Measurements from ENCODE around the gene CLBA1. TPM values are rescaled to one million over a fixed set of nuclear protein-coding genes. Genes with fewer than 3 reads are reported as not detected.
A peak's percentile ranks its signal among the peaks of the same experiment; 100 is the strongest.

The CLBA1 gene
- total and polyA plus RNA-seq, 2 donors from 2014 or later = 13.2 to 22.6 TPM

GRCh38 chr14:104966981-104967385, 18.6 kb upstream of the CLBA1 start:
- no peak overlapping the region for H3K9ac ChIP-seq (ENCODE audit: low read length in 3 of 3)
- peak in 1 of 5 donors; percentile 57 for DNase-seq
- H3K4me1 ChIP-seq (ENCODE audit: control insufficient read depth in 2 of 3, insufficient read depth in 2 of 3, low read depth in 1 of 3, low read length in 3 of 3) = peaks cover 0 to 17% (median 0%) of the 10 kb centered on the region in 3 donors

GRCh38 chr14:104967386-104968152, 18.0 kb upstream of the CLBA1 start:
- H3K4me1 ChIP-seq (ENCODE audit: control insufficient read depth in 2 of 3, insufficient read depth in 2 of 3, low read depth in 1 of 3, low read length in 3 of 3) = peaks cover 0 to 21% (median 0%) of the 10 kb centered on the region in 3 donors
- DNase-seq (peak; percentile 49 to 94 (median 65)), FAIRE-seq (no peak)
- peak overlapping the region in 1 of 3 donors; percentile 25 for H3K4me3 ChIP-seq (ENCODE audit: low read length in 3 of 3)
- H3K9me3 ChIP-seq (ENCODE audit: control insufficient read depth in 2 of 3, insufficient read depth in 1 of 3, low read length in 3 of 3) = no peaks in the 10 kb centered on the region
- H3K9ac ChIP-seq (ENCODE audit: low read length in 3 of 3) = no peak overlapping the region
- intact Hi-C loops (cut with DNase I) = no loop called here
- H3K36me3 ChIP-seq (ENCODE audit: control insufficient read depth in 2 of 3, insufficient read depth in 3 of 3, low read length in 3 of 3) = no peaks in the 10 kb centered on the region
- TF ChIP-seq, protein P1, sequence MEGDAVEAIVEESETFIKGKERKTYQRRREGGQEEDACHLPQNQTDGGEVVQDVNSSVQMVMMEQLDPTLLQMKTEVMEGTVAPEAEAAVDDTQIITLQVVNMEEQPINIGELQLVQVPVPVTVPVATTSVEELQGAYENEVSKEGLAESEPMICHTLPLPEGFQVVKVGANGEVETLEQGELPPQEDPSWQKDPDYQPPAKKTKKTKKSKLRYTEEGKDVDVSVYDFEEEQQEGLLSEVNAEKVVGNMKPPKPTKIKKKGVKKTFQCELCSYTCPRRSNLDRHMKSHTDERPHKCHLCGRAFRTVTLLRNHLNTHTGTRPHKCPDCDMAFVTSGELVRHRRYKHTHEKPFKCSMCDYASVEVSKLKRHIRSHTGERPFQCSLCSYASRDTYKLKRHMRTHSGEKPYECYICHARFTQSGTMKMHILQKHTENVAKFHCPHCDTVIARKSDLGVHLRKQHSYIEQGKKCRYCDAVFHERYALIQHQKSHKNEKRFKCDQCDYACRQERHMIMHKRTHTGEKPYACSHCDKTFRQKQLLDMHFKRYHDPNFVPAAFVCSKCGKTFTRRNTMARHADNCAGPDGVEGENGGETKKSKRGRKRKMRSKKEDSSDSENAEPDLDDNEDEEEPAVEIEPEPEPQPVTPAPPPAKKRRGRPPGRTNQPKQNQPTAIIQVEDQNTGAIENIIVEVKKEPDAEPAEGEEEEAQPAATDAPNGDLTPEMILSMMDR (IDR thresholded peaks at IDR 0.05; ENCODE audit: borderline replicate concordance, extremely low read depth, insufficient read depth) = no peak
- H3K27me3 ChIP-seq (ENCODE audit: control insufficient read depth, insufficient read depth, low read length) = no peaks in the 10 kb centered on the region
- H3K27ac ChIP-seq (ENCODE audit: low read depth in 2 of 2, low read length in 2 of 2) = no peak overlapping the region

More at GRCh38 chr14:104966981-104967385, 18.6 kb upstream of the CLBA1 start:
- Histone ChIP-seq H3K4me3 (ENCODE audit: low read length in 3 of 3) (no peak overlapping the region), H3K27me3 (ENCODE audit: control insufficient read depth, insufficient read depth, low read length) (no peaks in the 10 kb centered on the region), H3K9me3 (ENCODE audit: control insufficient read depth in 2 of 3, insufficient read depth in 1 of 3, low read length in 3 of 3) (no peaks in the 10 kb centered on the region), H3K27ac (ENCODE audit: low read depth in 2 of 2, low read length in 2 of 2) (no peak overlapping the region), H3K36me3 (ENCODE audit: control insufficient read depth in 2 of 3, insufficient read depth in 3 of 3, low read length in 3 of 3) (no peaks in the 10 kb centered on the region)
- intact Hi-C loops (cut with DNase I) = no loop called here
- TF ChIP-seq, protein P1 (IDR thresholded peaks at IDR 0.05; ENCODE audit: borderline replicate concordance, extremely low read depth, insufficient read depth) = no peak
- no peak for FAIRE-seq

GRCh38 chr14:104968153-104968527, 17.4 kb upstream of the CLBA1 start:
- DNase-seq = peak; percentile 76 to 95 (median 83)
- H3K27me3 ChIP-seq (ENCODE audit: control insufficient read depth, insufficient read depth, low read length) = no peaks in the 10 kb centered on the region
- intact Hi-C loops (cut with DNase I) = no loop called here
- FAIRE-seq = no peak
- H3K27ac ChIP-seq (ENCODE audit: low read depth in 2 of 2, low read length in 2 of 2) = no peak overlapping the region
- no peaks in the 10 kb centered on the region for H3K36me3 ChIP-seq (ENCODE audit: control insufficient read depth in 2 of 3, insufficient read depth in 3 of 3, low read length in 3 of 3)
- TF ChIP-seq, protein P1 (IDR thresholded peaks at IDR 0.05; ENCODE audit: borderline replicate concordance, extremely low read depth, insufficient read depth) = no peak
- no peak overlapping the region for H3K9ac ChIP-seq (ENCODE audit: low read length in 3 of 3)
- H3K4me3 ChIP-seq (ENCODE audit: low read length in 3 of 3) = peak overlapping the region in 1 of 3 donors; percentile 25
- H3K9me3 ChIP-seq (ENCODE audit: control insufficient read depth in 2 of 3, insufficient read depth in 1 of 3, low read length in 3 of 3) = no peaks in the 10 kb centered on the region
- H3K4me1 ChIP-seq (ENCODE audit: control insufficient read depth in 2 of 3, insufficient read depth in 2 of 3, low read depth in 1 of 3, low read length in 3 of 3) = peaks cover 0 to 23% (median 0%) of the 10 kb centered on the region in 3 donors
